ENCODE results near the gene GALNTL6.

The GALNTL6 gene

DNA sequence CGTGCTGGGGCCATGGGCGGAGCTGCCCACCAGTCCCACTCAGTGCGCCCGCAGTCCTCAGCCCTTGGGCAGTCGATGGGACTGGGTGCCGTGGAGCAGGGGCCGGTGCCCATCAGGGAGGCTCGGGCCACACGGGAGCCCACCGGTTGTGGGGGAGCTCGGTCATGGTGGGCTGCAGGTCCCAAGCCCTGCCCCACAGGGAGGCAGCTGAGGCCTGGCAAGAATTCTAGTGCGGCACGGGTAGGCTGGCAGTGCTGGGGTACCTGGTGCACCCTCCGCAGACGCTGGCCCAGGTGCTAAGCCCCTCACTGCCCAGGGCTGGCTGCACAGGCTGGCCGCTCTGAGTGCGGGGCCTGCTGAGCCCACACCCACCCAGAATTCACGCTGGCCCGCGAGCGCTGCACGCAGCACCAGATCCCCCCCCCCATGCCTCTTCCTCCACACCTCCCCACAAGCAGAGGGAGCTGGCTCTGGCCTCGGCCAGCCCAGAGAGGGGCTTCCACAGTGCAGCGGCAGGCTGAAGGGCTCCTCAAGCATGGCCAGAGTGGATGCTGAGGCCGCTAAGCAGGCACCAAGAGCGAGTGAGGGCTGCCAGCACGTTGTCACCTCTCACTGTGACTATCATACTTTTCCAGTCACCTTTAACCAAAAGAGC, 564.4 kb downstream of the GALNTL6 start:
- TF ChIP-seq, protein P1, sequence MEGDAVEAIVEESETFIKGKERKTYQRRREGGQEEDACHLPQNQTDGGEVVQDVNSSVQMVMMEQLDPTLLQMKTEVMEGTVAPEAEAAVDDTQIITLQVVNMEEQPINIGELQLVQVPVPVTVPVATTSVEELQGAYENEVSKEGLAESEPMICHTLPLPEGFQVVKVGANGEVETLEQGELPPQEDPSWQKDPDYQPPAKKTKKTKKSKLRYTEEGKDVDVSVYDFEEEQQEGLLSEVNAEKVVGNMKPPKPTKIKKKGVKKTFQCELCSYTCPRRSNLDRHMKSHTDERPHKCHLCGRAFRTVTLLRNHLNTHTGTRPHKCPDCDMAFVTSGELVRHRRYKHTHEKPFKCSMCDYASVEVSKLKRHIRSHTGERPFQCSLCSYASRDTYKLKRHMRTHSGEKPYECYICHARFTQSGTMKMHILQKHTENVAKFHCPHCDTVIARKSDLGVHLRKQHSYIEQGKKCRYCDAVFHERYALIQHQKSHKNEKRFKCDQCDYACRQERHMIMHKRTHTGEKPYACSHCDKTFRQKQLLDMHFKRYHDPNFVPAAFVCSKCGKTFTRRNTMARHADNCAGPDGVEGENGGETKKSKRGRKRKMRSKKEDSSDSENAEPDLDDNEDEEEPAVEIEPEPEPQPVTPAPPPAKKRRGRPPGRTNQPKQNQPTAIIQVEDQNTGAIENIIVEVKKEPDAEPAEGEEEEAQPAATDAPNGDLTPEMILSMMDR (IDR thresholded peaks at IDR 0.05; ENCODE audit: borderline replicate concordance, control extremely low read depth, extremely low read depth, insufficient read depth, missing control alignments) = no peak
- in situ Hi-C loops (cut with MboI; ENCODE audit: low sequenced_read_pairs, unreplicated experiment) = no loop called here
- no peak for DNase-seq (ENCODE audit: low spot score)

DNA sequence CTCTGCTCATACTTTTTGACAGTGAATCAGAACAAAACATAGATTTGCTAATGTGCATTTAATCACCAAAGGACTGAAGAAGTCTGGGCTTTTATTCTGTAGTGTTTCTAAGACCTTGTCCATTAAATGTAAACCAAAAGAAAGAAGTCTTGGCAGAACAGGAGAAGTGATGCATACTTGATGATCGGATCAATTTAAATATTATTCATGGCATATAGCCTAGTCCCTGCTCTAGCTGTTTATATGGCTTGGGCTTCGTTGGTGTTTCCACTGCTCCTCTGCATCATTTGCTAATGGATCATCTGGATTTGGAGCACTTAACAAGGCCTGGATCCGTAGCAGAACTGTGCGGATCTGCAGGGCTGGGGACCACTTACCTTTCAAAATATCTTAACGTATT, 566.6 kb downstream of the GALNTL6 start:
- TF ChIP-seq, protein P1 (IDR thresholded peaks at IDR 0.05; ENCODE audit: borderline replicate concordance, control extremely low read depth, extremely low read depth, insufficient read depth, missing control alignments) = no peak
- in situ Hi-C loops (cut with MboI; ENCODE audit: low sequenced_read_pairs, unreplicated experiment) = no loop called here
- no peak for DNase-seq (ENCODE audit: low spot score)

DNA sequence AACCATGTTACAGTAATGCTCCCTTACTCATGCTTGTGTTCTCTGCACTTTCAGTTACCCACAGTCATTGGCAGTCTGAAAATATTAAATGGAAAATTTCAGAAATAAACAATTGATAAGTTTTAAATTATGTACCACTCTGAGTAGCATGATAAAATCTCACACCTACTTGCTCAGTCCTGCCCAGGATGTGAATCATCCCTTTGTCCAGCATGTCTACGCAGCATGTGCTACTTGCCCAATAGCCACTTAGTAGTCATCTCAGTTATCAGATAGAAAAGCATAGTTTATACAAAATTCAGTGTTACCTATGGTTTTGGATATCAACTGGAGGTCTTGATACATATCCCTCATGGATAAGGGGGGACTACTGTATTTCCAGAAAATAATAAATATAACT, 577.1 kb downstream of the GALNTL6 start:
- DNase-seq (ENCODE audit: low spot score) = no peak
- in situ Hi-C loops (cut with MboI; ENCODE audit: low sequenced_read_pairs, unreplicated experiment) = no loop called here
- TF ChIP-seq, protein P1 (IDR thresholded peaks at IDR 0.05; ENCODE audit: borderline replicate concordance, control extremely low read depth, extremely low read depth, insufficient read depth, missing control alignments) = no peak

DNA sequence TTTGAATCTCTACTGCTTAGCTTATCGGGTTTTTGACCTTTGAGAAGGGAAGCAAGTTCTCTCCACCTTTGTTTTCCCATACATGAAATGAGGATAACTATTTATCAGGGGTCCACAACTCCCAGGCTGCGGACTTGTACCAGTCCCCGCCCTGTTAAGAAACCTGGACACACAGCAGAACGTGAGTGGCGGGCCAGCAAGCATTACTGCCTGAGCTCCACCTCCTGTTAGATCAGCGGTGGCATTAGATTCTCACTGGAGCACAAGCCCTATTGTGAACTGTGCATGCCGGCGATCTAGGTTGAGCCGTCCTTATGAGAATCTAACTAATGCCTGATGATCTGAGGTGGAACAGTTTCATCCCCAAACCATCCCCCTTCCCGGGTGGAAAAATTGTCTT, 579.5 kb downstream of the GALNTL6 start:
- TF ChIP-seq, protein P1 (IDR thresholded peaks at IDR 0.05; ENCODE audit: borderline replicate concordance, control extremely low read depth, extremely low read depth, insufficient read depth, missing control alignments) = no peak
- in situ Hi-C loops (cut with MboI; ENCODE audit: low sequenced_read_pairs, unreplicated experiment) = no loop called here
- no peak for DNase-seq (ENCODE audit: low spot score)

DNA sequence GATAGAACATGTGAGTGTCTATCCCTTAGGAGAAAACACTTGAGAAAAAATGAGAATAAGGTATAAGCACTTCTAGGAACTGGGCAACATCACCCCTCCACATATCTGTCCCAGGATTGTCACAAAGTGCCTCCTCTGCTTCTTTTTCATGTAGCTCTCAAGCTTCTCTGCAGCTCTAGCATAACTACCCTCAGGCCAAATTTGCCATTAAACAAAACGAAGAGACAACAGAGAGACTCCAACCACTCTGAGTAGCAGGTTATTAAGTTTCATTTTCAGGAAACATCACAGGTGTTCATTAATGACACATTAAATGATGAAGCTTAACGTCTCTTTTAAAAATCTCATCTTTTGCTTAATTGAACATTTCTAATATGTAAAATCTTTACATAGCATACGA, 580.0 kb downstream of the GALNTL6 start:
- in situ Hi-C loops (cut with MboI; ENCODE audit: low sequenced_read_pairs, unreplicated experiment) = no loop called here
- TF ChIP-seq, protein P1 (IDR thresholded peaks at IDR 0.05; ENCODE audit: borderline replicate concordance, control extremely low read depth, extremely low read depth, insufficient read depth, missing control alignments) = no peak
- no peak for DNase-seq (ENCODE audit: low spot score)

DNA sequence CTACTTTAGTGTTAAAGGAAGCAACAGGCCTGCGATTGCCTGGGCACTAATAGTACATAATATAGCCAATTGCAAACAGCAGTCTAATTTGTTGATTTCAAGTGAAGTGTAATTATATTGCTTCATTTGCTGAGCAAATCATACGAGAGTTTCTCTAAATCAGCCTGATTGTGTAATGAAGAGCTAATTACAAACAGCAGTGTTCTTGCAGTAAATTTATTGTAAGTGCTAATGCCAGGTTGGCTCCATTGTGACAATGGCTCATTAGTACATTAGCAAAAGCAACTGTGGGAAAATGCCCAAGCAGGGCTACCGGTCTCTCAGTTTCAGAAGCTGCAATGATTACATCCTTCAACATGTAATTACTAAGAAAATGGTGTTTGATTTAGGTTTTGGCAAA, 591.5 kb downstream of the GALNTL6 start:
- in situ Hi-C loops (cut with MboI; ENCODE audit: low sequenced_read_pairs, unreplicated experiment) = no loop called here

More for the DNA sequence above, 591.5 kb downstream of the GALNTL6 start:
- TF ChIP-seq, protein P1 (IDR thresholded peaks at IDR 0.05; ENCODE audit: borderline replicate concordance, control extremely low read depth, extremely low read depth, insufficient read depth, missing control alignments) = no peak
- no peak for DNase-seq (ENCODE audit: low spot score)

Data from GM13976 (cell line).